H1 (cell line): Measurements from ENCODE around the gene GBF1. TPM values are rescaled to one million over a fixed set of nuclear protein-coding genes. Genes with fewer than 3 reads are reported as not detected.

ENCODE experiments used
- CTCF ChIA-PET: fragments of 300-600 bp; sonication (Branson Sonifier 250); formaldehyde crosslinking; loops from one replicate; lab custom pipeline; 2021; ENCODE audit not compliant: partially characterized antibody; lab: Charles Lee
- POLR2A ChIA-PET: fragments of 300-600 bp; sonication (Branson Sonifier 250); formaldehyde crosslinking; loops from one replicate; lab custom pipeline; 2021; ENCODE audit warnings: inconsistent platforms; ENCODE audit not compliant: partially characterized antibody; lab: Charles Lee
- DNase-seq, 2 experiments: peaks; one replicate each; pipeline versions ENCODE4 v3.0.0 to v3.0.0-alpha.2; 2010 to 2022; ENCODE audit warnings: low spot score in 2 of 2, low read depth in 1 of 2, mixed read lengths in 1 of 2
- FAIRE-seq: peaks from 2 replicates; lab custom pipeline; 2011; peaks lifted over from hg19 to GRCh38; lab: Jason Lieb, UNC
- H2AFZ ChIP-seq: 2 replicates; pipeline ENCODE4 v1.8.1; 2012; ENCODE audit warnings: low read length, inconsistent platforms
- H2AK5ac ChIP-seq: 2 replicates; pipeline ENCODE4 v1.6.1; 2013; ENCODE audit warnings: low read depth, low read length
- H2BK120ac ChIP-seq: replicated peaks from 2 replicates; pipeline ENCODE3; 2013; ENCODE audit warnings: low read depth, low read length, inconsistent platforms
- H2BK12ac ChIP-seq: 2 replicates; pipeline ENCODE4 v1.6.1; 2013; ENCODE audit warnings: low read depth, low read length
- H2BK15ac ChIP-seq: 2 replicates; pipeline ENCODE4 v1.6.1; 2013; ENCODE audit warnings: low read length
- H2BK20ac ChIP-seq: 2 replicates; pipeline ENCODE4 v1.6.1; 2013; ENCODE audit warnings: low read length
- H2BK5ac ChIP-seq: 2 replicates; pipeline ENCODE4 v1.6.1; 2013; ENCODE audit warnings: low read depth, low read length
- H3K14ac ChIP-seq: 2 replicates; pipeline ENCODE4 v1.6.1; 2013; ENCODE audit warnings: inconsistent platforms; ENCODE audit not compliant: insufficient read length
- H3K18ac ChIP-seq: 2 replicates; pipeline ENCODE4 v1.6.1; 2013; ENCODE audit warnings: low read length; ENCODE audit errors: extremely low read depth
- H3K23ac ChIP-seq: 2 replicates; pipeline ENCODE4 v1.6.1; 2013; ENCODE audit warnings: inconsistent platforms; ENCODE audit not compliant: insufficient read length
- H3K23me2 ChIP-seq: 2 replicates; pipeline ENCODE4 v1.6.1; 2013; ENCODE audit warnings: low read depth, low read length
- H3K27ac ChIP-seq: 2 replicates; pipeline ENCODE4 v1.6.1; 2011; ENCODE audit warnings: low read depth, low read length, inconsistent platforms
- H3K27me3 ChIP-seq, 4 experiments: replicated peaks in 1 of 4; 1 replicate in 1 of 4; 2 replicates in 3 of 4; pipeline versions ENCODE4 v1.6.1 to v1.8.1; 2011 to 2013; ENCODE audit warnings: low read length in 3 of 4, mild to moderate bottlenecking in 3 of 4, inconsistent platforms in 2 of 4, mixed read lengths in 2 of 4, moderate library complexity in 1 of 4; ENCODE audit not compliant: control insufficient read depth in 3 of 4, insufficient read depth in 3 of 4; ENCODE audit errors: extremely low read depth in 1 of 4
- H3K36me3 ChIP-seq, 4 experiments: 2 replicates each; pipeline versions ENCODE4 v1.6.1 to v1.8.1; 2011 to 2013; ENCODE audit warnings: mild to moderate bottlenecking in 4 of 4, low read length in 3 of 4, moderate library complexity in 2 of 4, control low read depth in 1 of 4, inconsistent platforms in 1 of 4; ENCODE audit not compliant: insufficient read depth in 4 of 4, control insufficient read depth in 2 of 4
- H3K4ac ChIP-seq: replicated peaks from 2 replicates; pipeline ENCODE3; 2013; ENCODE audit warnings: low read length, low read depth, mixed read lengths, inconsistent platforms; ENCODE audit not compliant: insufficient read length
- H3K4me1 ChIP-seq, 4 experiments: replicated peaks in 1 of 4; 1 replicate in 1 of 4; 2 replicates in 3 of 4; pipeline versions ENCODE4 v1.6.1 to v1.8.1; 2011 to 2013; ENCODE audit warnings: low read length in 3 of 4, inconsistent platforms in 2 of 4, mixed read lengths in 1 of 4; ENCODE audit not compliant: insufficient read depth in 4 of 4, control insufficient read depth in 3 of 4
- H3K4me2 ChIP-seq, 2 experiments: 2 replicates each; pipeline versions ENCODE4 v1.6.1 to v1.8.1; 2011 to 2013; ENCODE audit warnings: low read depth in 2 of 2, low read length in 2 of 2, control low read depth in 1 of 2, inconsistent platforms in 1 of 2, mild to moderate bottlenecking in 1 of 2; ENCODE audit not compliant: insufficient read depth in 1 of 2
- H3K4me3 ChIP-seq, 4 experiments: fragments of 200-600, 300-600 bp in 1 of 4; sonication (generic), shearing (Covaris generic), sonication (Bioruptor Twin) in 1 of 4; 2 replicates each; pipeline versions ENCODE4 v1.5.1 to v1.8.1; 2011 to 2016; ENCODE audit warnings: low read length in 4 of 4, low read depth in 3 of 4, control low read depth in 2 of 4, inconsistent platforms in 2 of 4, mild to moderate bottlenecking in 2 of 4, mixed read lengths in 1 of 4, moderate library complexity in 1 of 4; ENCODE audit not compliant: insufficient read depth in 2 of 4; ENCODE audit errors: extremely low read depth in 1 of 4
- H3K56ac ChIP-seq: replicated peaks from 2 replicates; pipeline ENCODE3; 2013; ENCODE audit warnings: low read depth, mild to moderate bottlenecking, mixed read lengths, low read length, inconsistent platforms; ENCODE audit not compliant: insufficient read length
- H3K79me1 ChIP-seq: 2 replicates; pipeline ENCODE4 v1.6.1; 2013; ENCODE audit warnings: low read depth, low read length, control low read depth
- H3K79me2 ChIP-seq, 2 experiments: 2 replicates each; pipeline versions ENCODE4 v1.6.1 to v1.8.1; 2012 to 2013; ENCODE audit warnings: low read length in 2 of 2, mild to moderate bottlenecking in 2 of 2, inconsistent platforms in 1 of 2; ENCODE audit not compliant: insufficient read depth in 2 of 2, control insufficient read depth in 1 of 2
- H3K9ac ChIP-seq, 4 experiments: replicated peaks in 1 of 4; 1 replicate in 1 of 4; 2 replicates in 3 of 4; pipeline versions ENCODE4 v1.6.1 to v1.8.1; 2011 to 2013; ENCODE audit warnings: low read depth in 3 of 4, low read length in 3 of 4, control low read depth in 2 of 4, mild to moderate bottlenecking in 2 of 4, moderate library complexity in 2 of 4, inconsistent platforms in 1 of 4; ENCODE audit errors: extremely low read depth in 1 of 4
- H3K9me3 ChIP-seq, 2 experiments: 2 replicates each; pipeline versions ENCODE4 v1.6.1 to v1.8.1; 2012 to 2013; ENCODE audit warnings: mild to moderate bottlenecking in 2 of 2, moderate library complexity in 2 of 2, control low read depth in 1 of 2, inconsistent platforms in 1 of 2, low read depth in 1 of 2, low read length in 1 of 2, mixed read lengths in 1 of 2; ENCODE audit not compliant: insufficient read depth in 2 of 2
- H4K20me1 ChIP-seq, 2 experiments: replicated peaks in 1 of 2; 2 replicates each; pipeline versions ENCODE3 to v1.8.1; 2011 to 2013; ENCODE audit warnings: inconsistent platforms in 2 of 2, low read length in 2 of 2, mild to moderate bottlenecking in 1 of 2; ENCODE audit not compliant: insufficient read depth in 2 of 2, control insufficient read depth in 1 of 2
- H4K5ac ChIP-seq: 2 replicates; pipeline ENCODE4 v1.6.1; 2013; ENCODE audit warnings: low read length, low read depth, mixed read lengths, inconsistent platforms; ENCODE audit not compliant: insufficient read length
- H4K8ac ChIP-seq: 2 replicates; pipeline ENCODE4 v1.8.0; 2013; ENCODE audit warnings: mild to moderate bottlenecking, moderate library complexity, low read length, inconsistent platforms; ENCODE audit not compliant: insufficient read depth; ENCODE audit errors: extremely low read depth
- H4K91ac ChIP-seq: replicated peaks from 2 replicates; pipeline ENCODE3; 2013; ENCODE audit warnings: low read length, mixed read lengths, inconsistent platforms; ENCODE audit not compliant: insufficient read length
- BCL11A ChIP-seq, 2 experiments: IDR thresholded peaks; one replicate each; pipeline ENCODE4 v1.6.1; 2011; ENCODE audit warnings: low read depth in 2 of 2, low read length in 2 of 2, mild to moderate bottlenecking in 2 of 2
- CTBP2 ChIP-seq: IDR thresholded peaks from 2 replicates; pipeline ENCODE4 v1.7.0; 2011; ENCODE audit warnings: borderline replicate concordance, mild to moderate bottlenecking, moderate library complexity, mixed read lengths, low read length; ENCODE audit not compliant: insufficient read depth, insufficient read length
- EGR1 ChIP-seq: IDR thresholded peaks from 2 replicates; pipeline ENCODE4 v1.6.1; 2011; ENCODE audit warnings: low read depth, low read length, borderline replicate concordance
- EZH2 ChIP-seq: fragments of 200-600 bp; sonication (generic); IDR thresholded peaks from 2 replicates; pipeline ENCODE4 v1.7.1; 2012; ENCODE audit warnings: low read depth, mild to moderate bottlenecking, moderate library complexity, low read length, inconsistent platforms; ENCODE audit not compliant: severe bottlenecking
- JUND ChIP-seq: IDR thresholded peaks from 2 replicates; pipeline ENCODE4 v1.6.1; 2011; ENCODE audit warnings: mild to moderate bottlenecking, improper control_type of control experiment, low read length
- NANOG ChIP-seq: IDR thresholded peaks from 2 replicates; pipeline ENCODE4 v1.6.1; 2011; ENCODE audit warnings: low read length, low read depth, mild to moderate bottlenecking, inconsistent platforms; ENCODE audit not compliant: insufficient read depth, poor library complexity, severe bottlenecking
- RNF2 ChIP-seq: fragments of 200-900, 300-1000 bp; sonication (generic); IDR thresholded peaks from 2 replicates; pipeline ENCODE4 v1.7.1; 2016; ENCODE audit warnings: borderline replicate concordance, low read depth, mild to moderate bottlenecking, antibody characterized with exemption, low read length; ENCODE audit not compliant: poor library complexity, severe bottlenecking; ENCODE audit errors: missing control alignments
- SP4 ChIP-seq: IDR thresholded peaks from 2 replicates; pipeline ENCODE4 v1.6.1; 2012; ENCODE audit warnings: low read length, inconsistent platforms
- TAF1 ChIP-seq: IDR thresholded peaks from 2 replicates; pipeline ENCODE4 v1.6.1; 2011; ENCODE audit warnings: mild to moderate bottlenecking, low read depth, low read length
- WGBS, 2 experiments: shearing (Covaris generic) in 1 of 2; methylation state at CpG; one replicate each; pipeline versions ENCODE4 v1.1.6 to v1.1.7; 2013 to 2015; ENCODE audit warnings: low lambda C conversion rate in 2 of 2, mixed read lengths in 2 of 2, inconsistent platforms in 1 of 2, low coverage in 1 of 2, missing lambda C conversion rate in 1 of 2; ENCODE audit not compliant: insufficient replicate concordance in 2 of 2, insufficient coverage in 1 of 2, insufficient read length in 1 of 2; ENCODE audit errors: extremely low coverage in 1 of 2, missing lambda C conversion rate in 1 of 2; 5-methylcytosine and 5-hydroxymethylcytosine counted together
- polyA plus RNA-seq, 7 experiments: library from polyadenylated mRNA; depleted of rRNA in 3 of 7; stranded (reverse) in 5 of 7; unstranded in 2 of 7; fragments of >200 nt in 5 of 7; fragments of 200-250 nt in 2 of 7; gene quantifications; 1 replicate in 5 of 7; 2 replicates in 1 of 7; 4 replicates in 1 of 7; pipeline versions ENCODE4 v1.2.1 to v1.2.3, GENCODE V29; 2011 to 2013; ENCODE audit warnings: missing spikeins in 2 of 7, mixed read lengths in 2 of 7
- total RNA-seq: library from RNA; stranded (reverse); fragmentation: NEBNext Ultra II Directional; extraction: Animal tissue kit (Norgen Biotek cat#: 25700); gene quantifications from 2 replicates; pipeline ENCODE4 v1.2.1, GENCODE V29; 2021
- TF ChIP-seq, protein P1 (sequence below): IDR thresholded peaks from 2 replicates; pipeline ENCODE4 v1.6.1; 2011; ENCODE audit warnings: low read length, improper control_type of control experiment
- TF ChIP-seq, protein P2 (sequence below): IDR thresholded peaks from 2 replicates; pipeline ENCODE4 v1.6.1; 2012; ENCODE audit warnings: low read length, inconsistent platforms

Gene GBF1
- total and polyA plus RNA-seq, 2 of the 8 experiments (the other 6 are each of a cell fraction or from before 2014, with no cell fraction given) = 11.0 to 25.5 TPM

DNA sequence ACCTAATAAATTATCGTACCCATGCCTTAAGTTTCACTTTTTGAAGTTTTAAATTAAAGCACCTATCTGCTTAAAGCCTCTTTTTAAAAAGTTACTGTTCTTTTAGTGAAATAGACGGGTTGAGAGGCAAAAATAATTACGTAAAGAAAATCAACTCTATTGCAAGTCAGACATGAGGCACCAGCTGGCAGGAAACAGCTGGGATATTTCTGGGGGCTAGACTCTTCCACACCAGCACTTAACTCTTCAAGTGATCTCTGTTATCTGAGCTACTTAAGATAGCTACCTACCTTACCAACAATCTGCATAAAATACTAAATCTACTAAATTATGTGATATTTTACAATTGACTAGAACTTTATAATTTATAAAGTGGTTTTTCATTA is 35.8 kb downstream of the GBF1 start:
- FAIRE-seq (no peak), DNase-seq (no peak)
- ChIA-PET CTCF (no interaction called here), POLR2A (no interaction called here)
- Histone ChIP-seq H3K27me3 (no peaks in the 10 kb centered on the region), H4K8ac (no peak overlapping the region), H3K27ac (no peak overlapping the region), H3K4ac (no peak overlapping the region), H3K4me1 (no peaks in the 10 kb centered on the region), H3K56ac (no peak overlapping the region), H3K18ac (no peak overlapping the region), H4K91ac (no peak overlapping the region), H3K9me3 (no peaks in the 10 kb centered on the region), H2AFZ (no peak overlapping the region), H4K20me1 (peaks cover 1 to 2% of the 10 kb centered on the region in 2 experiments), H4K5ac (no peak overlapping the region), H2BK5ac (no peak overlapping the region), H3K23me2 (no peaks in the 10 kb centered on the region), H3K79me2 (no peaks in the 10 kb centered on the region), H3K79me1 (no peaks in the 10 kb centered on the region), H3K23ac (no peak overlapping the region), H3K4me3 (no peak overlapping the region), H3K14ac (no peak overlapping the region), H3K9ac (no peak overlapping the region), H3K36me3 (no peaks in the 10 kb centered on the region), H2BK12ac (no peak overlapping the region), H3K4me2 (no peak overlapping the region), H2BK120ac (no peak overlapping the region), H2AK5ac (no peak overlapping the region), H2BK15ac (no peak overlapping the region), H2BK20ac (no peak overlapping the region)
- WGBS, 2 experiments = 93% methylated on average over 3 of the region's 3 CpGs; no CpG with 5 or more reads in 1 of the 2 experiments
- TF ChIP-seq, protein P1, sequence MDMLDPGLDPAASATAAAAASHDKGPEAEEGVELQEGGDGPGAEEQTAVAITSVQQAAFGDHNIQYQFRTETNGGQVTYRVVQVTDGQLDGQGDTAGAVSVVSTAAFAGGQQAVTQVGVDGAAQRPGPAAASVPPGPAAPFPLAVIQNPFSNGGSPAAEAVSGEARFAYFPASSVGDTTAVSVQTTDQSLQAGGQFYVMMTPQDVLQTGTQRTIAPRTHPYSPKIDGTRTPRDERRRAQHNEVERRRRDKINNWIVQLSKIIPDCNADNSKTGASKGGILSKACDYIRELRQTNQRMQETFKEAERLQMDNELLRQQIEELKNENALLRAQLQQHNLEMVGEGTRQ = no peak
- no peak for TF ChIP-seq EZH2
- no peak for TF ChIP-seq BCL11A (IDR thresholded peaks at IDR 0.05; ENCODE audit: low read depth in 2 of 2, low read length in 2 of 2)
- no peak for TF ChIP-seq JUND
- TF ChIP-seq TAF1 = no peak
- TF ChIP-seq CTBP2 = no peak
- TF ChIP-seq EGR1 = no peak
- no peak for TF ChIP-seq RNF2
- TF ChIP-seq NANOG = no peak
- TF ChIP-seq, protein P2, sequence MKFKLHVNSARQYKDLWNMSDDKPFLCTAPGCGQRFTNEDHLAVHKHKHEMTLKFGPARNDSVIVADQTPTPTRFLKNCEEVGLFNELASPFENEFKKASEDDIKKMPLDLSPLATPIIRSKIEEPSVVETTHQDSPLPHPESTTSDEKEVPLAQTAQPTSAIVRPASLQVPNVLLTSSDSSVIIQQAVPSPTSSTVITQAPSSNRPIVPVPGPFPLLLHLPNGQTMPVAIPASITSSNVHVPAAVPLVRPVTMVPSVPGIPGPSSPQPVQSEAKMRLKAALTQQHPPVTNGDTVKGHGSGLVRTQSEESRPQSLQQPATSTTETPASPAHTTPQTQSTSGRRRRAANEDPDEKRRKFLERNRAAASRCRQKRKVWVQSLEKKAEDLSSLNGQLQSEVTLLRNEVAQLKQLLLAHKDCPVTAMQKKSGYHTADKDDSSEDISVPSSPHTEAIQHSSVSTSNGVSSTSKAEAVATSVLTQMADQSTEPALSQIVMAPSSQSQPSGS = no peak
- no peak for TF ChIP-seq SP4
